Measurements from ENCODE around the gene MID2.
"Not testable (repeated sequence)": the region's sequence is repeated elsewhere in the genome, so short reads cannot be mapped to it uniquely, and the experiment has no call there.

MID2 gene

DNA sequence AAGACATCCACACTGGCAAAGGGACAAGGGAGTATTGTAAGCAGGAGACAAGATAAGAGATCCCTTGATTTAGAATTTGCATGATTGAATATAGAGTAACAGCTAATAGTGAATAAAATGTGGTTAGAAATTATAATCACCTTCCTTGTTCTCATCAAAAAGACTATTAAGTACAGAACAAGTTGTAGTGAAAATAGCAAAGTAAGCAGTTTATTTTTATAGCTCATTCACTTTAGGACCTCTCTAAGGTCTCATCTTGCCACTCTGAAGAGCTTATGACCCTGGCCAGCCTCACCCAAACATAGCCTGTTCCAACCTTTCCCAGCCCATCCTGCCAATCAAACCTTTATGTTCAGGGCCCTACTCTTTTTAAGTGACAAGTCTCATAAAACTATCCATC lies 30.6 kb downstream of the MID2 start:
- TF ChIP-seq, protein P1, sequence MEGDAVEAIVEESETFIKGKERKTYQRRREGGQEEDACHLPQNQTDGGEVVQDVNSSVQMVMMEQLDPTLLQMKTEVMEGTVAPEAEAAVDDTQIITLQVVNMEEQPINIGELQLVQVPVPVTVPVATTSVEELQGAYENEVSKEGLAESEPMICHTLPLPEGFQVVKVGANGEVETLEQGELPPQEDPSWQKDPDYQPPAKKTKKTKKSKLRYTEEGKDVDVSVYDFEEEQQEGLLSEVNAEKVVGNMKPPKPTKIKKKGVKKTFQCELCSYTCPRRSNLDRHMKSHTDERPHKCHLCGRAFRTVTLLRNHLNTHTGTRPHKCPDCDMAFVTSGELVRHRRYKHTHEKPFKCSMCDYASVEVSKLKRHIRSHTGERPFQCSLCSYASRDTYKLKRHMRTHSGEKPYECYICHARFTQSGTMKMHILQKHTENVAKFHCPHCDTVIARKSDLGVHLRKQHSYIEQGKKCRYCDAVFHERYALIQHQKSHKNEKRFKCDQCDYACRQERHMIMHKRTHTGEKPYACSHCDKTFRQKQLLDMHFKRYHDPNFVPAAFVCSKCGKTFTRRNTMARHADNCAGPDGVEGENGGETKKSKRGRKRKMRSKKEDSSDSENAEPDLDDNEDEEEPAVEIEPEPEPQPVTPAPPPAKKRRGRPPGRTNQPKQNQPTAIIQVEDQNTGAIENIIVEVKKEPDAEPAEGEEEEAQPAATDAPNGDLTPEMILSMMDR (IDR thresholded peaks at IDR 0.05; ENCODE audit: control insufficient read depth, extremely low read depth, insufficient read depth), result no peak
- no peak overlapping the region for H3K4me3 ChIP-seq (ENCODE audit: low read depth, low read length)
- DNase-seq (ENCODE audit: low read depth), result no peak

DNA sequence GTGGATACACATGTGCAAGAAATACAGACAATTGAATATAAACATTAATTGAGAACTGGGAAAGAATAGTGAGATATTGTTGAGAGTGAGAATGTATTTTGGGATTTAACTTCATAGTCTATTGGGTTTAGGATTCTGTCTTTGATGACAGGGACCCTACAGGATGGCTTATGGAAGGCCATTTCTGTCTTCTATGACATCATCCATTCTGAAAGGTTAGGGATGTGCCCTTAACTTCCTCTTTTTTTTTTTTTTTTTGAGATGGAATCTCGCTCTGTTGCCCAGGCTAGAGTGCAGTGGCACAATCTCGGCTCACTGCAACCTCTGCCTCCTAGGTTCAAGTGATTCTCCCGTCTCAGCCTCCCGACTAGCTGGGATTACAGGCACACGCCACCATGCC lies 31.4 kb downstream of the MID2 start:
- not testable (repeated sequence) for DNase-seq (ENCODE audit: low read depth); H3K4me3 ChIP-seq (ENCODE audit: low read depth, low read length)

DNA sequence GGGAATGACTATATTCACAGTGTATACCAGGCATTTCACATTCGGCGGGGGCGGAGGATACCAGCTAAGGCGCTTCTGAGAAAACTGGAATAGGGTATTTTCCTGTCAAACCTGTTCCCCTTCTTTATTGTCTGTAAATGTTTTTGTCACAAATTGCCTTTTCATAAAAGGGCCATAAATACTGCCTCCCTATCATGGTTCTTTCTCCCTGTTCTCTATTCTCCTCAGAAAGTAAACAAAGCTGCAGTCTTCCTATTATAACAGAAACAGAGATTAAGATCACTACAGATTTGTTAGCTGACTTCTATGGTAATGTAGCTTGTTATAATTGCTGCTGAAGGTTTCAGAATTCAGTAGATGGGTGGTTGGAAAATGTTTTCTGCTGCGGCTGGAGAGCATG lies 32.2 kb downstream of the MID2 start:
- H3K4me3 ChIP-seq (ENCODE audit: low read depth, low read length), result peak overlapping the region; percentile 38
- TF ChIP-seq, protein P1 (IDR thresholded peaks at IDR 0.05; ENCODE audit: control insufficient read depth, extremely low read depth, insufficient read depth), result no peak
- peak; percentile 79 for DNase-seq (ENCODE audit: low read depth)

DNA sequence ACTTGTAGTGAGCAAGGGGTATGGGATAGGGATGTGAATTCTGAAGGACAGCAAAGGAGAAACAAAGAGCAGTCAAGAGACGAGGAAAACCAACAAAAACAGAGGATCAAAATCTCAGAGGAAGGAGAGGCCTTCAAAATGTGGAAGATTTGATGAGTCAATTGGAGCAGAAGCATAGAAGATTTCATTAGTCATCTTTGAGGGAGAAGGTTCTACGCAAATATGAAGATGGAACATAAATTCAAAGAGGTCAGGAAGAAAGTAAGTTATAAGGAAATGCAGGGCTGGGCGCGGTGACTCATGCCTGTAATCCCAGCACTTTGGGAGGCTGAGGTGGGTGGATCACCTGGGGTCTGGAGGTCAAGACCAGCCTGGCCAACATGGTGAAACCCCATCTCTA lies 35.4 kb downstream of the MID2 start:
- H3K4me3 ChIP-seq (ENCODE audit: low read depth, low read length), result no peak overlapping the region
- no peak for DNase-seq (ENCODE audit: low read depth)
- TF ChIP-seq, protein P1 (IDR thresholded peaks at IDR 0.05; ENCODE audit: control insufficient read depth, extremely low read depth, insufficient read depth), result no peak

DNA sequence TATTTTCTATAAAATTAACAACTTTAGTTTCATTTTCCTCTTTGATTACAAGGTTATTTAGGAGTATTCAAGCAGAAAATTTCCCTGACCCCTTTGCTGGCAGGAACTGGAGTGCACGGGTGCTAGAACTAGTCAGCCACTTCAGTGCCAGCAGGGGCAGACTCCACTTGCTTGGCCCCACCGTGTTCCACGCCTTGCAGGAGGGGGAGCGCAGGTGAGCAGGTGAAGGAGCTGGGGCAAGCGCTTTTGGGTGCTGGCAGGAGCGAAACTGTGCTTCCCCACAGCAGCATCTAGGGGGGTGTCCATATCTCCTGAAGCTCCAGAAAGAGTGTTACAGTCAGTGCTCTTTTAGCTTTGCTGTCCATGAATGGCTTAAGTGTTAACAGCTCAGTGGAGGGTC lies 45.5 kb downstream of the MID2 start:
- no peak for DNase-seq (ENCODE audit: low read depth)
- H3K4me3 ChIP-seq (ENCODE audit: low read depth, low read length), result no peak overlapping the region
- TF ChIP-seq, protein P1 (IDR thresholded peaks at IDR 0.05; ENCODE audit: control insufficient read depth, extremely low read depth, insufficient read depth), result no peak

DNA sequence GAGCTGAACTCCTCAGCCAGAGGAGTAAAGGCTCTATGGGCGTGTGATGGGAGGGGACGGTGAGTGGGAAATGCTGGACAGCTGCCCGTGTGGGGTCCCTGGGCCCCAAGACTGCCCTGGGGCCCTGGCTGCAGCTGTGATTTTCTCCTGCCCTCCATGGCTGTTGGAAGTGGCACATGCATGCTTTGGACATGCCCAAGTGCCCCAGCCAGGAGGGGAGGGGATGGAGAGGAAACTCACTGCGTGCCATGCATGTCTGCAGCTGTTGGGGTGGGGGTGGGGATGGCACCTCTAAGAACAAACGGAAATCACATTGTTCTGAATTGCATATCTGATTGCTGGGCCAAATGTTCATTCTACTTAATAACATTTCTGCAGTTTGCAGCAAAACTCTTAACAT lies 52.4 kb downstream of the MID2 start:
- H3K4me3 ChIP-seq (ENCODE audit: low read depth, low read length), result no peak overlapping the region
- TF ChIP-seq, protein P1 (IDR thresholded peaks at IDR 0.05; ENCODE audit: control insufficient read depth, extremely low read depth, insufficient read depth), result no peak
- no peak for DNase-seq (ENCODE audit: low read depth)

DNA sequence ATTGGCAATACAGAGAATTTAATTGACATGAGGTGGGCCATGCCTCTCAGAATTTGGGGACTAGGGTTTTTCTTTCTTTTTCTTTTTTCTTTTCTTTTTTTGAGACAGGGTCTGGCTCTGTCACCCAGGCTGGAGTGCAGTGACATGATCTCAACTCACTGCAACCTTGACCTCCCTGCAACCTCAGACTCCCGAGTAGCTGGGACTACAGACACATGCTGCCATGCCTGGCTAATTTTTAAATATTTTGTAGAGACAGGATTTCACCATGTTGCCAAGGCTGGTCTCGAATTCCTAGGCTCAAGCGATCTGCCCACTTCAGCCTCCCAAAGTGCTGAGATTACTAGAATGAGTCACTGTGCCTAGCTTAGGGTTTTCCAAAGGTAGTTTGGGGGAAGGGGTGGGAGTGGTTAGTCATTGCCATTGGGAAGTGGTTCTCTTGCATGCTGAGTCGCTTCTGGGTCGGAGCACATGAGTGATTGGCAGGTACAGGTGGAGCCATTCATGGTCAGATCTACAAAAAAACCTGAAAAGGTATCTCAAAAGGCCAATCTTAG lies 54.5 kb downstream of the MID2 start:
- TF ChIP-seq, protein P1 (IDR thresholded peaks at IDR 0.05; ENCODE audit: control insufficient read depth, extremely low read depth, insufficient read depth), result no peak
- no peak for DNase-seq (ENCODE audit: low read depth)
- no peak overlapping the region for H3K4me3 ChIP-seq (ENCODE audit: low read depth, low read length)

Measured in LNCaP clone FGC (cell line).